HG03521 (cell line): ENCODE results near the gene IMPG2.

Source experiments
- ATAC-seq: cut with Tn5 transposase; IDR thresholded peaks from one replicate; pipeline ENCODE4 v1.9.1; 2021; ENCODE audit warnings: mild to moderate bottlenecking, moderate library complexity; ENCODE audit not compliant: unreplicated experiment

Gene IMPG2

DNA sequence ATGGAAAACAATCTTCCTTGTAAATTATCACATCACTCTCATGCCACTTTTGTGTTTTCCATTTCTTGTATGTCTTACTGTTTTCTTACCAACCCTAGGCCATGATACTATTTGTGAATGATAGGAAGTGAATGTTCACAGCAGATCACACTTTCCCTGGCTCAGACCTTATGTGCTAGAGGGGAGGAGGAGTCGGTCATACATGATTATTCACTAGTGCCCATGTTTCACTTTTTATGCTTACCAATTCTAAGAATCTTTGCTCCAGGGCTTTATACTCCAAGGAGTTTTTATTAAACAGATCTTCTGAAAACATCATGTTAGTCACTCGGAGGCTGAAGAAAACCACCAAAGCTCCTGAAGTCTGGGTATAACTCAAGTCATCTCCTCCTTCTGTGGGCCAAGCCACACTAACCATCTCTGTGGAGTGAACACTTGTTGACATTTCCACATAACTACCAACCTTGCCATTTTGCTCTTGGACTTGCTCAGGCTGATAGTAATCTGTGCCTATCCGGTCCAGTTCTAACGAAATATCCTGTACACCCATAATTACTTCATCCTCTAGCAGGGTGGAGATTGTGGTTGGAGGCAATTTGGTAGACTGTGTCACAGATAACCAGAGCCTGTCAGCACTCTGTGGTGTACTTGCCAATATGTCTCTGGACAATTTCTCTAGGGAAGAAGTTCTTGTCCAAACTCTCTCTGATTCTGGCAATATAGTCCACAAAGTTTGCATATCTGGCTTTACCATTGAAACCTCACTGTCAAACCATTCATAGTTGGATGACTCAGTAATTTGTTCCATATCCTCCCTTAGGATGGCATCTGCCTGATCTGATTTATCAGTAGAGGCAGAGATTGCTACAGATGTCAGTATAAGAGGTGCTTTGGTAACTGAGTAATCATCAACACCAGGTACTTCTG lies 76.8 kb downstream of the IMPG2 start:
- no peak for ATAC-seq

DNA sequence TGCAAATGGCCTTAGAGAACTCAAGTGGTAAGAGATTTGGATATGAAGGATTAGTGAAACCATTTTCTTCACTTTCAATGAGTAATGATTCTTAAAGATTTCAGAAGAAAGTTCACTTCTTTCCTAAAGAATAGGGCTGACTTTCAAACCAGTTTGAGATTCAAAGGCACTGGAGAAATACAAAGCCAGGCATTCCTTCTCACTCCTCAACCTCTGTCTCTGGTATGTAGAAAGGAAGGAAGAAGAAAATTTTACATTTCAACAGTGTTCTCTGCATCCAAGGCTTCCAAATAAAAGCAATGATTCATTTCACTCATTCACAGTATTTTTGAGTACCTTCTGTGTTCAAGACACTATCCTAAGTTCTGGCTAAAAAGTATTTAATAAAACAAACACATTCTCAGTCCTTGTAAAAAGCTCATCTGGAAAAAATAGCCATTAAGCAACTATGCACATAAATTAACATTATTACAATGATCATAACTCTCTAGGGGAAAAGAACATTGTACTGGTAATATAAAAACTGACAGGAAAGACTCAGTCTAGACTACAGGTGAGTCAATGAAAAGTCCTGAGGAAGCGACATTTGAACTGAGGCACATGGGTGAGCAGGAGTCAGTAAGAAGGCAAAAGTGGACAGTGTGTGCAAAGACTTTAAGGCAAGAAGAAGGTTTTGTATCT lies 79.5 kb downstream of the IMPG2 start:
- ATAC-seq: no peak

DNA sequence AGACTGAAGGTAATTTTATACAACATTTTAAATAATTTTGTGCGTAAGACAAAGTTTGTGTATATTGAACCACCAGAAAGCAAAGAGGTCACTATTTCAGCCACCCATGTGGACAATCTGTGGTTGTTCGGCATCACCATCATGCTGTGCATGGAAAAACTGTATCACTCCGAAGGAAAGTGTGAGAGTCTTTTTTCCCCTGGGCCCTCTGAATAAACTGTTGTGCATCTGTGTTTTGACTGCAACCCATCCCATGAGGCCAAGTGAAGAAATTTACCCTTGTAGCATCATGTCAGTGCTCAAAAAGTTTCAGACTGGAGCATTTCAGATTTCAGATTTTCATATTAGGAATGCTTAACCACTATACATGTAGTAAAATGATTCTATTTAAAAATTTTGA lies 85.3 kb downstream of the IMPG2 start:
- no peak for ATAC-seq

DNA sequence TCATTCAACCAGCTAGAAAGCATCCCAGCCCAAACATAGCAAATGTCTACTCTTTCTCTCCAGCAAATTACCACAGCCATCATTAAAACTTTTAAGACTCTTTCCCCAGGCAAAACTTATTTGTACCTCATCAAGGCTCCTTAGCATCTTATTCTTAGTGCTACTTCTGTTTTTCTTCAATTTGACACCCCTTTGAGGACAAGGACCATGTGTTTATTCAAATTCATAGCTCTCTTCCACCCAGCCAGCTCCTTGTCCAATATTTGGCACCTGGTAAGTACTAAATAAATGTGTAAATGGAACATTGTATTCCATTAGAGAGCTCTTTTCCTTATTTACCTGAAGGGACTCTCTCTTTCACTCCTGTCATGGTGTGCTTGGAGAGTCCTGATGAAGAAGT lies 89.8 kb downstream of the IMPG2 start:
- ATAC-seq: no peak

DNA sequence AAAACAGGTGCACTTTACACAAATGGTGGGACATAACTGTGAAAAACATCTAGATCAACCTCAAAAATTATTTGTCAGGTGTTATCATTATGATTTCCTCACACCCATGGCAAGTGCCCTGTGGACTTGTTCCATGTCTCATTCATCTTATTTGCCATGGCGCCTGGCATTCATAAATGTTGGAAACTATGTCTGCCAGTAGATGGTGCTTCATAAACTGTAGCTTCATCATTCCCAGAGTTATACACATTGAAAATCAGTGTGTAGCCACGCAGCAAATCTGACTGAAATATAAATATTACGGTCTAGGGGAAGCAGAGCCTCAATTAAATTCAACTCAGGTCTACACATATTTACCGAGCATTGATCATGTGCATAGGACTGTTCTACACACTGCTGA lies 90.7 kb downstream of the IMPG2 start:
- ATAC-seq: no peak

DNA sequence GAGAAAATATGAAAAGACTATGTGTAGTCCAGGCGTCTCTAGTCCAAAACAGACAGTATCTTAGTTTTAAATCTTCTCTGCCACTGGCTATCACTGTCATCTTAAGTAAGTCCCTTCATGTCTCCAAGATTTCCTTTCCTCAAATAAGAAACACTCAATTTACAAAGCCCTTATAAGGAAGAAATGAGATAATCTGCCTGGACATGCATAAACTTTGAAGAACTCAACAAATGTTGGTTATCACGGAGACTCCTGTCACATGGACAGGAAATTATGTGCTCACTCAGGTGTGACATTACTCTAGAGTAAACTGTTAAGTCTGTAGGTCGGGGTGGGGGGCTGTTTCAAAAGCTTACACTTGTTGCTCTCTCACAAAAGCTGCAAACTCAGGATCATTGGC lies 91.9 kb downstream of the IMPG2 start:
- no peak for ATAC-seq

DNA sequence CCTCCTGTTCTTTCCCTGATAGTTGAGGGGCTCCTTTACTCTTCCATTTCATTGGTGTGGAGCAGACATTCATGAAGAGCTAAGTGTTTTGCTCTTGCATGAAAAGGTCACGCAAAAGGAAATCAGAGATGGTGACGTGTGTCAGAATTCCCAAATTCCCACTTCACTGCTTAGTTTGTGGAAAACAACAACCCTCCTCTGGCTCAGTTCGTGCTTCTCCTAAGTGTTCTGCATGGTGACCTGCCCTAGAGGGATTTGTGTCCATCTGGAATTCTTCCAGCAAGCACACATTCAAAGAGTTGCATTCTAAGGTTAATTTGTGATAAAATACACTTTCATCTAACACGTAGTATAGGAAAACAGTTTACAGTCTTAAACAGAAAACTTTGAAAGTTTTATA lies 95.6 kb downstream of the IMPG2 start:
- no peak for ATAC-seq

DNA sequence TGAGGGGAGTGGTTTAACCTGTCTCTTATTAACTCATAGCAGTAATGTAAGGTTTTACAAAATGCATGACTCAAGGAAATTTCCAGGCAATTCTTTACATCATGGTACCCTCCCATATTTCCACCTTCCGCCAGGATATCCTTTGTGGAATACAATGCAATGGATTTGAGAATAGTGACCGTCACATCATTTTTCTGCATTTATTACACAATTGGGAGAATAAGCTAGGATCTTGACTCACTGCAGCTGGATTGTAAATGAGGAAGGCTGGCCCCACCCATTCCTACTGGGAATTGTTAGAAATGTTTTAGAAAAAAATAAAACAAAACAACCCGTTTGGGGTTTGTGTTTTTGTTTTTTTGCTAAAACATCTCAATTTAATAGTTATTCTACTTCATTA lies 97.4 kb downstream of the IMPG2 start:
- no peak for ATAC-seq

DNA sequence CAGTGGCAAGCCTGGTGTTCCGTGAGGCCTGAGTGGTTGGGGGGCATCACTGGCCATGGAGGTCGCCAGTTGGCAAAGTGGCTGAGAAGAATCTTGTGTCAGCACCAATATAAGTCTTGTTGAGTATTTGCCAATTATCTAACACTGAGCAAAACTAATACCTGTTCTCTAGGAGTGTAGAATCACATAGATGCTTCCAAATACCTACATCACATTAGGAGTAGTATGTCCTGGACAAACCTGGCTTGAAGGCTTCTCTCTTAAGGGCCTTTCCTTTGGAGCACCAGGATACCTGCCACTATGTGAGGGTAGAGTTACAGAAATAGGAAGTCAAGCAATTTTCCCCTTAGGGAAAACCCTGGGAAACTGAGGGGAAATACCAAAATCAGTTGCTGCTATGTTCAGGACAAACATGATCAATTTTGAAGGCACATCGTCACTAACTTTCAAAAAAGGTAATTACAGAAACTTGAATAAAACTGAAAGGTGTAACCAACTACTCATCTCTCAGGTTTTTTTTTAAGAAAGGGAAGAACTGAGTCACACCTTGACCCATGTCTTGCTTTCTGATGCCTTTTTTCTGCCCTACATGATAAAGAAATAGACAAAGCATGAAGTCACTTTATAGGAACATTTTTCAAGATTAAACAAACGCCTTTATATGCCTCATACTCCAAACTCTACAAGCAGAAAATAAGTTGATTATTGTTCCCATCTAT lies 100.4 kb downstream of the IMPG2 start:
- no peak for ATAC-seq

DNA sequence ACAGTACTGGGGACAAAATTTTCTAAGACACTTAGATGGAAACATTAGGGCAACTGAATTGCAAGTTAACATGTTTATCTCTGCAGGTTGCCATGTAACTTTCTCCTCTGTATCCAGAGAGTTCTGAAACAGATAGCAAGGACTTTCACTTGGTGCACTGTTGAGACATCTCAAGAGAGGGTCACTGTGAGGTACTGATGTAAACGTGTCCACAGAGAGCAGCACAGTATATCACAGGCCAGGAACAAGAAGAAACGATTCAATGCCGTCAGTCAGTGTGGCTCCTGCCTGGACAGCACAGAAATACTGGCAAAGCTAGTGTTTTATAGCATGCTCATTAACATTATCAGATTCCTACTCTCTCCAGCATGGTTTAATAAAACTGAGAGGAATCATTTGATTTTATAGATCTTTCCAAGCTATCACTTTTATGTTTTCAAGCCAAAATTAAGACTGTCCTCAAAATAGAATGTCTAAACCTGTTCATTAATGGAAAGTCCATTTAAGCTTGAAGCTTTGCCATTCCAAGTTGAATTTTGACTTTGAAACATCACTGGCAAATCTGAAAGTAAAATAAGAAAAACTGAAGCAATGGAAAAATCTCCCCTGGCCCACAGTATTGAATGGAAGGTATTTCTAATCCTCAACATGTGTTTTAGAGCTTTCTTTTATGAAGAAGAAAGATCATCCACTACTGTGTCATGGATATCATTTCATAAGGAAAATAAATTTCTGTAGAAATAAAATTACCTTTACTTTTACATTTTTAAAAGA lies 102.7 kb downstream of the IMPG2 start:
- ATAC-seq: no peak

DNA sequence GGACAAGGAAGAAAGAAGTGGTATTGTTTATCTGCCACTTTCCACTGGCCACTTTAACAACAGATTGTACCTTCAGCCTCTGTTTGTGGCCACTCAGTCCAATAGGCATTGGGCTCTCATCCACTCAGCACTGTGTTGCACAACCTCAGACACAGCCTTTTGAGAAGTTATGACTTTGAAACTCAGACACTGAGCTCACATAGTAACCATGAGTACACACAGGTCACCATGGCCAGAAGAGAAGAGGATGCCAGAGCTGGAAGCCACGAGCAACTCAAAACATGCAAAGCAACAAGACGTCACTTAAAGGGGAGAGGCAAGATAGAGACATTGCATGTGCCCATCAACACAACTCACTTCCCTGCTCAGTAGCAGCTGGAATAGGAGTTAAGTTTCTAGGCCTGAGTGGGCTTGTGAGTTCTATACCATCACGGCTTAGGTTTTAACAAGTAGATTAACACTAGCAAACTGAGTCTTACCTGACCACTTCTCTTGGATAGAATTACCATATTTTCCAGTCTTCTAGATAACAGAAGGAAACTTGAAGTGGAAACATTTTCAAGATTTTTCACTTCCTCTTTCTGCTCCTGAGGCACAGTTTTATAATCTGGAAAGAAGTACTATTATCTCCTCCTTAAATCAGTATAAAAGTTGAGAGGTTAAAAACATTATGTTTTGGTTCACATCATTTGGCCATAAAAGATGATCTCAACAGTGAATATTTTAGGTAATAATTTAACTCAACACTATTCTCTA lies 103.5 kb downstream of the IMPG2 start:
- ATAC-seq: no peak

DNA sequence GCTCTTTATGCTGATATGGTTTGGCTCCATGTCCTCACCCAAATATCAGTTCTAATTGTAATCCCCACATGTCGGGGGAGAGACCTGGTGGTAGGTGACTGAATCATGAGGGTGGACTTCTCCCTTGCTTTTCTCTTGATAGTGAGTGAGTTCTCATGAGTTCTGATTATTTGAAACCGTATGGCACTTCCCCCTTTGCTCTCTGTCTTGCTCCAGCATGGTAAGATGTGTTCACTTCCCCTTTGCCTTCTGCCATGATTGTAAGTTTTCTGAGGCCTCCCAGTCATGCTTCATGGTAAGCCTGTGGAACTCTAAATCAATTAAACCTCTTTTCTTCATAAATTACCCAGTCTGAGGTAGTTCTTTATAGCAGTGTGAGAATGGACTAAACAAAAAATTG lies 107.6 kb downstream of the IMPG2 start:
- ATAC-seq: no peak

DNA sequence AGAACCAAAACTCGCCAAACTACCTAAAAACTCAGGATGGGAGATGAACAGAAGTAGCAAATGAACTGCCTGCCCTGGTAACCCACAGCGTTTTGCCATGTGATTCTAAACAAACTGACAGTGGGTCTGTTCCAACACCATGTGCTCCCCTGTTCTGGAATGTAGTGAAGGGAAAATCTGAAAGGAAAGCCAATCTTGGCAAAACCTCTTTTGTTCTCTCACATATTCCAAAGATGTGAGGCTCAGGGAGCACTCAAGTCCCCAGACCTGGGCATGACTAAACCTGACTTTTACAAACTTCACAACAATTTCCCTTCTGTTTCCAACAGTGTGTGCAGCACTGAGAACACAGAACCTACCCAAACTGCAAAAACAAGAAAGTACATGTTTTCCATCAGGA lies 116.1 kb downstream of the IMPG2 start:
- ATAC-seq: no peak

DNA sequence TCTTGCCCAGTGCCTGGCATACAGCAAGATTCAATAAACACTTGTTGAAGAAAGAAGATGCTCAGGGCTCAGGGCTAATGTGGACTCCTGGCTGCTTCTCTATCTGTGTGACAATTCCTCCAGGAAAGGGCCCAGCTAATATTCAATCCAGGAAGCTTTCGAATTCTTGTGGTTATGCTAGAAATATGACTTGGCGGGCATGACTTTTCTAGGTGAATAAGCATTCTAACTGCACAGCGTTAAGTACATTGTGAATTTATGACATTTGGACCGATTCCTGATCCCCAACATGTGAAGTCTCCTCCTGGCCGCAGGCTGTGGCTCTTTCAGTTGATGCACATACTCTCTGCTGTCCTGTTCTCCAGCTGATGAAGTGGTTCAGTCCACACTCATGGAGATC lies 117.0 kb downstream of the IMPG2 start:
- no peak for ATAC-seq

DNA sequence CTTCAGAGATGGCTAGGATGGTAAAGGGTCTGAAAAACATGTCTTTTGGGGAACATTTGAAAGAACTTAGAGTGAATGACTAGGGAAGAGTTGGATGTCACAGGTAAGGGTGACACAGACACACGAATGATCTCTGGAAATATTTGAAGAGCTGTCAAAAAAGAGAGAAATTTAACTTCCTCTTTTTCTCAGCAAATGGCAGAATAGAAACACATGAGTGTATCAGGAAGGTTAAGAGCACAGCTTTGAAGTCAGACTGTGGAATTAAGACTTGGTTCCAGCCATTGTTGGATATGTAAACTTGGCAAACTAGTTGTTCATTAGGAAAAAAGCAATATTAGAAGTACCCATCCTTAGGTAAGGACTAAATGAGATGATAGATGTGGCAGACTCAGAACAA lies 117.7 kb downstream of the IMPG2 start:
- no peak for ATAC-seq

DNA sequence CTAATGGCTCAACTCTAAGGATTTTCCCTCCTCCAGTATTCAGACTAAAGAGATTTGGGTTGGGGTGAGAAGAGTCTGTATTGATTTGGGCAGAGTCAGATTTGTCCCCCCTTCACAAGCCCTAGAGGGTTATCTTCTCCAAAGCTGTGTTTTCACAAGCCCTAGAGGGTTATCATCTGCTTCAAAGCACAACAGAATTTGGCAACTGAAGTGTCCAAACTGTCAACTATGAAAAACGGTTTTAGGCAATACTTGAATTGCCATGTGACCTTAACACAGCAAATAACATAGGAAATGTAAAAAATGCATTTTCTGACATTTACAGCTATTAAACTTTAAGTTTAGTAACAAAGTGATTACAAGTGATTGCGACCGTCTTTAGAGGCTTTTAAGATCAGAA lies 119.9 kb downstream of the IMPG2 start:
- no peak for ATAC-seq

DNA sequence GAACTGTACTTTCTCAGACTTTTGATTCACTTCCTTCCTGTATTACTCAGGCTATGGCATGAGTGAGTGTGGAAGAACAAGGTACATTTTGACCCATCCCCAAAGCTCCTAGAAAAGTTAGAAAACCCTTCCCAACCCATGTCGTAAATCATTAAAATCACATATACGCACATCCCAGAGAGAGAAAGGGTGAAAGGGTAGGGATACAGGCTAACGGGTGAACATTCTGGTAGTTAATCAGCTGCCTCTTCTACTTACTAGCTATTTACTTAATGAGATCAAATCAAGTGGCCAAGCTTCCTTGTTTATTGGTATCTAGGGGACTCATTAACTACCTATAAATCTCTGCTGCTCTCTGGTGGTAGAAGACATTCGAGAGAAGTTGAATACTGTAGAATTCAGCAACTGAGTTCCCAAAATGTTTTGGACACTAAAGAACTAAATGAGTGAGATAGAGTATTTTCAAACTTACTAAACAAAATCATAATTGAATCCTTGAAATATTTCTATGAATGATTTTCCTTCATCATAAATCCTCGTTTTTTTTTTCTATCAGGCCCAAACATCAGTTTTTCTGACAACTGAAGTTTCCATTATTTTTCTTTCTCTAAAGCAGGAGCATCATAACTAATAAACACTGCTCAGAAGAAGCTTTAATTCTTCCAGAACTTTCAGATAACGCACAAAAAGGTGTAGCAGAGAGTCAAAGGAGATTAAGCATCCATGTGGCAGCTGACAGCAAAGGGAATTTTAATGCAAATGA lies 124.2 kb downstream of the IMPG2 start:
- no peak for ATAC-seq

DNA sequence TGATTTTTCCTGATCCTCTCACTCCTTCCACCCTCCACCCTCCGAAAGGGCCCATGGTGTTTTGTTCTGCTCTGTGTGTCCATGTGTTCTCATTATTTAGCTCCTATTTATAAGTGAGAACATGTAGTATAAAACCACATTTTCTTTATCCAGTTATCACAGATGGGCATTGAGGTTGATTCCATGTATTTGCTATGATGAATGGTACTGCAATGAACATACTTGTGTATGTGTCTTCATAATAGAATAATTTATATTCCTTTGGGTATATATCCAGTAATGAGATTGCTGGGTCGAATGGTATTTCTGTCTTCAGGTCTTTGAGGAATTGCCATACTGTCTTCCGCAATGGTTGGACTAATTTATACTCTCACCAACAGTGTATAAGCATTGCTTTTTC lies 126.0 kb downstream of the IMPG2 start:
- ATAC-seq: no peak

DNA sequence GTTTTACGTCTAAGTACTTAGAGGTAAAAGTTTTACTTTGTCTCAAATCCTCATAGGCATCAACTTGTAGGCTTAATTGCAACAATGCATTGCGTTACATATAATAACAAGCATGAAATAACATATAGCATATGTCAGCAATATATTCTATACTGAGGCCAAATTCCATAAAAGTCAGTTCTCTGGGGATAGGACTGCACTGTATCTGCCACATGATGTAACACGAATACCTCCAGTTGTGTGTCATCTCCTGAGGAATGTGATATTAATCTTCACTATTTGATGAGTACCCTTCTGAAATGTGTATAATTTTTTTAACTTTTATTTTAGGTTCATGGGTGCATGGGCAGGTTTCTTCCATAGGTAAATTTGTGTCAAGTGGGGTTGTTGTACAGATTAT lies 126.4 kb downstream of the IMPG2 start:
- no peak for ATAC-seq

DNA sequence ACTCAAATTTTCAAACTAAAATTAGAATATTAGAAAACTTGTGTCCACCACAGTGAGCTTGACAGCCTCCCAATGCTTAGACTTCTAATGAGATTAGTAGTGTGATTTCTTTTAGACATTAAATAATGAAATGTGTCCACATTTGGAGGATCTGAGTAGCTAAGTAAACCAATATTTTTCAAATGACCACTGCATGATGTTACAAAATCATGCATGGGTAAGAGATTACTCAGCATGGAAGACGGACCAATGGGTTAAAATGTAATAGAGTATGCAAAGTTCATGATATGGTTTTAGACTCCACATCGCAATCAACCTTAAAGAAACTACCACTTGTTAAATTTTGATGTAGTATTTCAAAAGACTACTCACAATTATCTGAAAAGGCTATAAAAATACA lies 130.6 kb downstream of the IMPG2 start:
- ATAC-seq: no peak
